Measurements from ENCODE around the gene DIDO1.

DNA sequence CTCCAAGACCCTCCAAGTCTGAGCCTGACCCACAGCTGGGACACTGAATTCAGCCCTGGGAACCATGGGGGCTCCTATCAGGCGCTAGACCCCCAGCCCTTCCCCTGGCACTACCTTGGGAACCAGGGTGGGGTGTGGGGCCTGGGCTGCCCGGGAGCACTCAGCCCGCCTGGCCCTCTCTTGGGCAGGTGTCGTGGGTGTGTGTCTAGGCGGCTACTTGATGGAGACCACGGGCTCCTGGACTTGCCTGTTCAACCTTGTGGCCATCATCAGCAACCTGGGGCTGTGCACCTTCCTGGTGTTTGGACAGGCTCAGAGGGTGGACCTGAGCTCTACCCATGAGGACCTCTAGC lies 40.8 kb upstream of the DIDO1 start:
- TF ChIP-seq, protein P1, sequence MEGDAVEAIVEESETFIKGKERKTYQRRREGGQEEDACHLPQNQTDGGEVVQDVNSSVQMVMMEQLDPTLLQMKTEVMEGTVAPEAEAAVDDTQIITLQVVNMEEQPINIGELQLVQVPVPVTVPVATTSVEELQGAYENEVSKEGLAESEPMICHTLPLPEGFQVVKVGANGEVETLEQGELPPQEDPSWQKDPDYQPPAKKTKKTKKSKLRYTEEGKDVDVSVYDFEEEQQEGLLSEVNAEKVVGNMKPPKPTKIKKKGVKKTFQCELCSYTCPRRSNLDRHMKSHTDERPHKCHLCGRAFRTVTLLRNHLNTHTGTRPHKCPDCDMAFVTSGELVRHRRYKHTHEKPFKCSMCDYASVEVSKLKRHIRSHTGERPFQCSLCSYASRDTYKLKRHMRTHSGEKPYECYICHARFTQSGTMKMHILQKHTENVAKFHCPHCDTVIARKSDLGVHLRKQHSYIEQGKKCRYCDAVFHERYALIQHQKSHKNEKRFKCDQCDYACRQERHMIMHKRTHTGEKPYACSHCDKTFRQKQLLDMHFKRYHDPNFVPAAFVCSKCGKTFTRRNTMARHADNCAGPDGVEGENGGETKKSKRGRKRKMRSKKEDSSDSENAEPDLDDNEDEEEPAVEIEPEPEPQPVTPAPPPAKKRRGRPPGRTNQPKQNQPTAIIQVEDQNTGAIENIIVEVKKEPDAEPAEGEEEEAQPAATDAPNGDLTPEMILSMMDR (IDR thresholded peaks at IDR 0.05): no peak
- no peak for TF ChIP-seq HOXA7 (CRISPR knock-in tag; IDR thresholded peaks at IDR 0.05)
- no peak for TF ChIP-seq EP300 (IDR thresholded peaks at IDR 0.05)
- TF ChIP-seq POLR2A (IDR thresholded peaks at IDR 0.05; ENCODE audit: low read length): no peak
- TF ChIP-seq, protein P2, sequence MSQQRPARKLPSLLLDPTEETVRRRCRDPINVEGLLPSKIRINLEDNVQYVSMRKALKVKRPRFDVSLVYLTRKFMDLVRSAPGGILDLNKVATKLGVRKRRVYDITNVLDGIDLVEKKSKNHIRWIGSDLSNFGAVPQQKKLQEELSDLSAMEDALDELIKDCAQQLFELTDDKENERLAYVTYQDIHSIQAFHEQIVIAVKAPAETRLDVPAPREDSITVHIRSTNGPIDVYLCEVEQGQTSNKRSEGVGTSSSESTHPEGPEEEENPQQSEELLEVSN (IDR thresholded peaks at IDR 0.05; ENCODE audit: borderline replicate concordance, low read depth): no peak
- TF ChIP-seq JUN (IDR thresholded peaks at IDR 0.05): no peak

Measured in A549 (cell line).